HepG2 (cell line): ENCODE measurements around the gene TIGAR. TPM values are rescaled to one million over a fixed set of nuclear protein-coding genes. Genes with fewer than 3 reads are reported as not detected.

Experiments
- CCDC6 ChIP-seq: sonication (generic); formaldehyde crosslinking; IDR thresholded peaks from 2 replicates; pipeline ENCODE4 v1.8.1; 2022; ENCODE audit warnings: mild to moderate bottlenecking, missing genetic modification reagents, moderate library complexity
- CHD4 ChIP-seq: fragments of 200-600 bp; sonication (generic); IDR thresholded peaks from 2 replicates; pipeline ENCODE4 v1.7.0; 2017; ENCODE audit warnings: mild to moderate bottlenecking, low read length, borderline replicate concordance
- EZH2 ChIP-seq: conservative IDR thresholded peaks from 2 replicates; pipeline ENCODE4 v1.6.1; 2012; ENCODE audit warnings: mild to moderate bottlenecking, low read depth, low read length, moderate library complexity
- HOXA9 ChIP-seq: sonication (generic); formaldehyde crosslinking; IDR thresholded peaks from 2 replicates; pipeline ENCODE4 v1.8.1; 2022; ENCODE audit warnings: missing genetic modification reagents, mild to moderate bottlenecking, moderate library complexity, borderline replicate concordance
- IKZF5 ChIP-seq: IDR thresholded peaks from 2 replicates; pipeline ENCODE4 v1.6.1; 2018; ENCODE audit warnings: missing genetic modification reagents, mild to moderate bottlenecking, missing compliant biosample characterization
- ISL2 ChIP-seq: sonication (generic); formaldehyde crosslinking; IDR thresholded peaks from 2 replicates; pipeline ENCODE4 v1.5.0; 2020; ENCODE audit warnings: missing genetic modification reagents
- KAT7 ChIP-seq: IDR thresholded peaks from 2 replicates; pipeline ENCODE4 v1.6.1; 2018; ENCODE audit warnings: borderline replicate concordance, missing compliant biosample characterization
- NFYC ChIP-seq: IDR thresholded peaks from 2 replicates; pipeline ENCODE4 v1.6.1; 2016; ENCODE audit warnings: missing genetic modification reagents, missing compliant biosample characterization
- PLRG1 ChIP-seq: fragments of 450-650 bp; conservative IDR thresholded peaks from 2 replicates; pipeline ENCODE4 v1.6.1; 2016
- RAD21 ChIP-seq: fragments of 450-650 bp; formaldehyde crosslinking; IDR thresholded peaks from 2 replicates; pipeline ENCODE4 v1.5.0; 2020; ENCODE audit warnings: mild to moderate bottlenecking
- RFX3 ChIP-seq: IDR thresholded peaks from 2 replicates; pipeline ENCODE4 v1.6.1; 2016; ENCODE audit warnings: missing biosample characterization, missing genetic modification reagents
- SNAPC2 ChIP-seq: sonication (generic); formaldehyde crosslinking; IDR thresholded peaks from 2 replicates; pipeline ENCODE4 v1.8.1; 2022; ENCODE audit warnings: mild to moderate bottlenecking, missing genetic modification reagents
- TEAD3 ChIP-seq: optimal IDR thresholded peaks from 2 replicates; pipeline ENCODE3; 2016; ENCODE audit warnings: borderline replicate concordance
- TEF ChIP-seq: sonication (generic); formaldehyde crosslinking; IDR thresholded peaks from 2 replicates; pipeline ENCODE4 v1.5.0; 2020; ENCODE audit warnings: missing genetic modification reagents
- TSC22D2 ChIP-seq: sonication (generic); formaldehyde crosslinking; IDR thresholded peaks from 2 replicates; pipeline ENCODE4 v1.5.1; 2020; ENCODE audit warnings: missing genetic modification reagents, mild to moderate bottlenecking, borderline replicate concordance
- UBTF ChIP-seq: sonication (generic); formaldehyde crosslinking; IDR thresholded peaks from 2 replicates; pipeline ENCODE4 v1.4.0; 2020; ENCODE audit warnings: mild to moderate bottlenecking, missing genetic modification reagents
- ZNF12 ChIP-seq: sonication (generic); formaldehyde crosslinking; IDR thresholded peaks from 2 replicates; pipeline ENCODE4 v1.5.0; 2020; ENCODE audit warnings: missing genetic modification reagents
- ZNF264 ChIP-seq: sonication (generic); formaldehyde crosslinking; IDR thresholded peaks from 2 replicates; pipeline ENCODE4 v1.4.0; 2020; ENCODE audit warnings: missing genetic modification reagents
- ZNF512B ChIP-seq: sonication (generic); formaldehyde crosslinking; IDR thresholded peaks from 2 replicates; pipeline ENCODE4 v1.5.1; 2020; ENCODE audit warnings: missing genetic modification reagents, mild to moderate bottlenecking, borderline replicate concordance
- ZNF629 ChIP-seq: sonication (generic); formaldehyde crosslinking; conservative IDR thresholded peaks from 2 replicates; pipeline ENCODE4 v1.5.0; 2020; ENCODE audit warnings: missing genetic modification reagents
- polyA plus RNA-seq, 8 experiments: library from polyadenylated mRNA; depleted of rRNA in 3 of 8; stranded (reverse) in 7 of 8; unstranded in 1 of 8; fragments of >200 nt; fragmentation: Illumina TruSeq in 4 of 8; extraction: Trizol in 4 of 8; gene quantifications; 2 replicates each; pipeline versions ENCODE4 v1.2.1 to v1.2.3, GENCODE V29; 2011 to 2016; ENCODE audit warnings: low read depth in 4 of 8, missing spikeins in 1 of 8, mixed read lengths in 1 of 8; ENCODE audit not compliant: insufficient read depth in 1 of 8
- total RNA-seq, 5 experiments: library from RNA; depleted of rRNA; stranded (reverse); fragments of >200 nt; fragmentation: Illumina TruSeq; extraction: Trizol; gene quantifications; 2 replicates each; pipeline ENCODE4 v1.2.3, GENCODE V29; 2016; ENCODE audit warnings: low read depth in 1 of 5

The TIGAR gene
- total and polyA plus RNA-seq, 2 of the 13 experiments (the other 11 are each of a cell fraction or from before 2014, with no cell fraction given), result 2.6 to 21.8 TPM

DNA sequence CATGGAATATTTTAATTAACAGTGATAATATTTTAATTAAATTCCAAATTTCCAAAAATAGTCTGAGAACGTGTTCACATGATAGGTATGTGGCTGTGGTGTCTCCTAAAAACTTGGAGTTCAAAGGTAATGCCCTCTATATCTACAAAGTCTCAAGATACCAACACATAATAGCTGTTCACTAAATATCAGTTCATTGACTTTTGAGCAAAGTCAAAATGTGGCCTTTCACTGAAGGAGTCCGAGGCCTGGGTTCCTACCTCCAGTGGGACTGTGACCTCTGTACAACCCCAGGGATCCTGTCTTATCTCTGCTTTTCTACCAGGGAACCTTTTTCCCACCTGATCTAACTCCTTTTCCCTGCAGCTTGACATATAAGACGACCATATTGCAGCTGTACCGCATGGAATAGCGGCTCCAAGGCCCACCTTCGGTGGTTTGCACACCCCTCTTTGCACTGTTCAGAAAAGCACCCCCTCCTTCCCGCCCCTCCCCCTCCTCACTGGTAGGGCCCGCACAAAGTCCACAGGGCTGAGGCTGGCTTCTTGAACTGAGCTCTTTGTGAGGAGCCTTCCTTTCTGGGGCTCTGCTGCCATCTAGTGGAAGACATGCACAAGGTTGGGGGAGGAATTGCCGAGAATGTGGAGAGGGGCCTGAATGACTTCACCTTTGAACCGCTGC lies 44.3 kb upstream of the TIGAR start (continued):
- TF ChIP-seq UBTF (CRISPR knock-in tag), result no peak
- TF ChIP-seq EZH2, result 0 out of 2 replicates have a peak, but pooled peaks have one; percentile 18
- TF ChIP-seq TEAD3 (CRISPR knock-in tag), result peak; percentile 99
- 0 out of 2 replicates have a peak, but pooled peaks have one; percentile 42 for TF ChIP-seq TSC22D2
- TF ChIP-seq ZNF629 (CRISPR knock-in tag), result no peak
- peak; percentile 64; the same call in 1 of the 2 replicates for TF ChIP-seq ZNF512B (CRISPR knock-in tag)
- TF ChIP-seq IKZF5 (CRISPR knock-in tag), result no peak
- TF ChIP-seq RAD21 (CRISPR knock-in tag), result peak; percentile 88
- no peak for TF ChIP-seq TEF (CRISPR knock-in tag)
- 0 out of 2 replicates have a peak, but pooled peaks have one; percentile 22 for TF ChIP-seq ISL2 (CRISPR knock-in tag)
- TF ChIP-seq CCDC6 (CRISPR knock-in tag), result no peak
- no peak for TF ChIP-seq HOXA9
- TF ChIP-seq PLRG1, result no peak
- no peak for TF ChIP-seq RFX3
- no peak for TF ChIP-seq CHD4
- TF ChIP-seq NFYC (CRISPR knock-in tag), result no peak
- TF ChIP-seq KAT7 (CRISPR knock-in tag), result no peak
- TF ChIP-seq SNAPC2 (CRISPR knock-in tag), result no peak
- TF ChIP-seq ZNF264 (CRISPR knock-in tag), result no peak
- TF ChIP-seq ZNF12, result no peak
